Measurements from ENCODE around the gene PDLIM5.
"Not testable (repeated sequence)": the region's sequence is repeated elsewhere in the genome, so short reads cannot be mapped to it uniquely, and the experiment has no call there.

DNA sequence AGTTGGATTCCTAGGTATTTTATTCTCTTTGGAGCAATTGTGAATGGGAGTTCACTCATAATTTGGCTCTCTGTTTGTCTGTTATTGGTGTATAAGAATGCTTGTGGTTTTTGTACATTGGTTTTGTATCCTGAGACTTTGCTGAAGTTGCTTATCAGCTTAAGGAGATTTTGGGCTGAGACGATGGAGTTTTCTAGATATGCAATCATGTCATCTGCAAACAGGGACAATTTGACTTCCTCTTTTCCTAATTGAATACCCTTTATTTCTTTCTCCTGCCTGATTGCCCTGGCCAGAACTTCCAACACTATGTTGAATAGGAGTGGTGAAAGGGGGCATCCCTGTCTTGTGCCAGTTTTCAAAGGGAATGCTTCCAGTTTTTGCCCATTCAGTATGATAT lies 105.9 kb downstream of the PDLIM5 start:
- not testable (repeated sequence) for TF ChIP-seq CTCF, POLR2A, POLR2AphosphoS5 (IDR thresholded peaks at IDR 0.05)

Data from suprapubic skin (tissue), 4 donors.